Muscle layer of colon (tissue), 2 donors: ENCODE measurements around the gene C10orf90.

ENCODE experiments used
- H3K27ac ChIP-seq: one replicate; pipeline ENCODE4 v1.7.0; 2013; ENCODE audit warnings: low read depth, mild to moderate bottlenecking, low read length, moderate library complexity
- H3K27me3 ChIP-seq, 2 donors: one replicate each; pipeline ENCODE4 v1.7.0; 2013; ENCODE audit warnings: low read length in 2 of 2, mild to moderate bottlenecking in 2 of 2; ENCODE audit not compliant: insufficient read depth in 2 of 2, control insufficient read depth in 1 of 2
- H3K36me3 ChIP-seq: one replicate; pipeline ENCODE4 v1.7.0; 2013; ENCODE audit warnings: mild to moderate bottlenecking, low read length; ENCODE audit not compliant: insufficient read depth
- H3K4me1 ChIP-seq: one replicate; pipeline ENCODE4 v1.7.0; 2013; ENCODE audit warnings: mild to moderate bottlenecking, low read length; ENCODE audit not compliant: insufficient read depth
- H3K4me3 ChIP-seq, 2 donors: one replicate each; pipeline ENCODE4 v1.7.0; 2013; ENCODE audit warnings: low read length in 2 of 2, low read depth in 1 of 2, mild to moderate bottlenecking in 1 of 2, moderate library complexity in 1 of 2
- H3K9ac ChIP-seq: one replicate; pipeline ENCODE4 v1.7.0; 2013; ENCODE audit warnings: low read length
- H3K9me3 ChIP-seq: one replicate; pipeline ENCODE4 v1.7.0; 2013; ENCODE audit warnings: mild to moderate bottlenecking, low read length
- donor health status: abdominal sarcoma.
- donor health status: Adenocarcinoma of cecum.

The C10orf90 gene

DNA sequence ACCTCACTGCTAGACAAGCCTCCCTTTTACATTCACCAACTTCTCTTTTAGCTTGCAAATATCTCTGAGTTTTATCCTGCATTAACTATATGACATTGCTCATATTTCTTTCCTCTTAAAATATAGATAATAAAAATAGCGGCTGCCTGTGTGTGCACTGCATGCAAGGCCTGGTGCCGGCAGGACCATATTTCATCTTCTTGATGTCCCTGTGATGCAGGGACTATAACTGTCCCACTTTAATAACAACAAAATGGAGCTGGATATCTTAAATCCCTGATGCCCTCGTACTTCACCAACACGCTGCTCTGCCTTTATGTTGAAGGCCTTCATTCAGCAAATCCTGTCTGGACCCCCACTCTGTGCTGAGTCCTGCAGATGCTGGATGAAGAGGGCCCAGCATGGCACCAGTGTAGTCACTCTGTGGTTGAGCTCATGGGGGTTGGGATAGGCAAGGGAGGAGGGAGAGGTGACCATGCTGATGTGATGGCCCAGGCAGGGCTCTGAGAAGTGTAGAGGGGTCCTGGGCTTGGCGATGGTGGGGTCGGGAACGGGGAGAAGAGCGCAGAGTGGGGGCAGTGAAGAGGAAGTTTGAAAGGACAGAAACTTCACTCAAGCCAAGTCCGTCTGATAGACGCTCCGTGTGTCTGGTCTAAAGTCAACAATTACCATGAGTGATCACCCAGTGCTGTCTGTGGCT lies 40.4 kb downstream of the C10orf90 start:
- H3K36me3 ChIP-seq: no peaks in the 10 kb centered on the region
- no peaks in the 10 kb centered on the region for H3K27me3 ChIP-seq
- no peak overlapping the region for H3K4me3 ChIP-seq
- H3K9ac ChIP-seq: no peak overlapping the region
- no peaks in the 10 kb centered on the region for H3K4me1 ChIP-seq
- no peaks in the 10 kb centered on the region for H3K9me3 ChIP-seq
- no peak overlapping the region for H3K27ac ChIP-seq

DNA sequence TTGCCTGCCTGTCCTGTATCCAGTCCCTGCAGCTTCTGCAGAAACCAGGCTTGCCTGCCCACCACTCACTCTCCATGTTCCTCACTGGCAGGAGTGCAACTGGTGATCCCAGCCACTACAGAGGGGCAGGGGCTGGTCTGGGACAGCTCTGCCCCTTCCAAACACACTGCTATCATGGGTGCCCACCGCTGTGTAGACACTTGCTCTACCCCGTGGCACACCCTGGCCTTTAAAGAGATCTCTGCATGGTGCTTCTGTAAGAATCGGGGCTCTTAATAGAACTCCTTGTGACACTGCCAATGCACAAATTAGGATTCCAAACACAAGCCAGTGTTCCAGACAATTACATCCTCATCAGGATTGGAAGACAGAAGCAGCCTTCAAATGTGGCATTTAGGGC lies 41.7 kb downstream of the C10orf90 start:
- Histone ChIP-seq H3K4me1 (no peaks in the 10 kb centered on the region), H3K9me3 (no peaks in the 10 kb centered on the region), H3K27me3 (no peaks in the 10 kb centered on the region), H3K4me3 (no peak overlapping the region), H3K27ac (no peak overlapping the region), H3K36me3 (no peaks in the 10 kb centered on the region), H3K9ac (no peak overlapping the region)

DNA sequence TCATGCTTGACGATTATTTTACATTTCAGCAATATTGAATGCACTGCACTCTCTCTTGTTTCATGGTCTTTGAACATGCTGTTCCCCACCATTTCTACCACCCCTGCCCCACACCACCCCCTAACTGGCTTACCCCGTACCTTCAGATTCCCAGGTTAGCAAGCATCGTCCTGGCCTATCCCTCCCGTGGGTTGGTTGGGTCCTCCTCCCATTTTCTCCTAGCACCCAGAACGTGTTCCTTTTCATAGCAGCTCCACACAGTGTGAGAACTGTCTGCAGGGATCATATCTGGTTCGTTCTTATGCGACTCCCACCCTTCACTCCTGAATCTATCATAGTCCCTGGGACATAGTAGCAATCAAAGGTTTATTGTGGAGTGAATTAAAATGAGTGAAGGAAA lies 48.6 kb downstream of the C10orf90 start:
- Histone ChIP-seq H3K36me3 (no peaks in the 10 kb centered on the region), H3K27me3 (no peaks in the 10 kb centered on the region), H3K9me3 (no peaks in the 10 kb centered on the region), H3K4me3 (no peak overlapping the region), H3K4me1 (no peaks in the 10 kb centered on the region), H3K27ac (no peak overlapping the region), H3K9ac (no peak overlapping the region)

DNA sequence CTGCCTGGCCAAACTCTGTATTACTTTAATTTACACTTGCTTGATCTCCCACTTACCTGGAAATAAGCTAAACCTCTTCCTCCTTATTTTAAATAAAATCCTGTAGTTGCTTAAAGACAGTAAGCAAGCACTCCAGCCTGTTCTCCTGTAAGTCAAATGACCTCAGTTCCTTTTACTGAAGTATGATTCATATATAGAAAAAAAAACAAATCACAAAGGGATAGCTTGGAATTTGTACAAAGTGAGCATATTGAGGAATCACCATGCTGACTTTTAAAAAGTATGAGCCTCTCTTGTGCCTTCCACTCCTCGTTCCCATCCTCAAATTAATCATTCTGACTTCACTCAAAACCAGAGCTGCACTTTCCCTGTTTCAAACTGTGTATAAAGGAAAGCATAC lies 52.0 kb downstream of the C10orf90 start:
- Histone ChIP-seq H3K4me3 (no peak overlapping the region), H3K9ac (no peak overlapping the region), H3K9me3 (no peaks in the 10 kb centered on the region), H3K27me3 (no peaks in the 10 kb centered on the region), H3K36me3 (no peaks in the 10 kb centered on the region), H3K4me1 (no peaks in the 10 kb centered on the region), H3K27ac (no peak overlapping the region)

DNA sequence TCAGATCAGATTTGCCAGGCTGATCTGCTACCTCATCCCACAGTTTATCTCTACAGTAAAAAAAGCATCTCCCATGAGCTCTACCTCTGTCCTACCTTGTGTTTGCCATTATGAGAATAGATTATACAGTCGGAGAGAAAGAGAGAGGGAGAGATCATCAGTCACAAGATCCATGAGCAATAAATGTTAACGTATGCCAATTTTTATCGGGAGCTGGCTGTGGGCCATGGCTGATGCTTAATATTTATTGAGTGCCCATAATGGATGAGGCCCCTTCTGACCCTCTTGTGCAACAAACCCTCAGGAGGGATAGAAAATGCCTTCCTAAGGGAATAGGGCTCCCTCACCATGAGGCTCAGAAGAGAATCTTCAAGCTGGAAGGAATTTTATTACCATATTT lies 52.8 kb downstream of the C10orf90 start:
- Histone ChIP-seq H3K4me1 (no peaks in the 10 kb centered on the region), H3K9ac (no peak overlapping the region), H3K9me3 (no peaks in the 10 kb centered on the region), H3K36me3 (no peaks in the 10 kb centered on the region), H3K27me3 (no peaks in the 10 kb centered on the region), H3K27ac (no peak overlapping the region), H3K4me3 (no peak overlapping the region)

DNA sequence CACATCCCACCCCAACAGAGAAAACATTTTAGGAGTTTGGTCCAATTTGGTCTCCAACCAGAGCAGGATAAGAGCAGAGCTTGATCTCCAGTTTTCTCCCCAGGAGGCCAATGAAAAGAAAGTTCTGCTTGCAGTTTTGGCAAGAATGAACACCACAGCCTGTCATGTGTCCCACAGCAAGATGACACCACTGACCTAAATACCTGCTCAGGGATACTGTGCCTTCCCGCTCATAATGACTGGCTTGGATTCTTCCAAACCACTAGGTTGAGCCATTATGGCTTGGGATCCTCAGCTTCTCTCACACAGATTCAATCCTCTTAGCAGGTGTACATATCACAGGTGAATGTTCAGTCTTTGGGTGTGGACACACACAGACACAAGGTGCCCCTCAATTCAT lies 53.3 kb downstream of the C10orf90 start:
- Histone ChIP-seq H3K9me3 (no peaks in the 10 kb centered on the region), H3K4me1 (no peaks in the 10 kb centered on the region), H3K9ac (no peak overlapping the region), H3K27me3 (no peaks in the 10 kb centered on the region), H3K36me3 (no peaks in the 10 kb centered on the region), H3K27ac (no peak overlapping the region), H3K4me3 (no peak overlapping the region)

DNA sequence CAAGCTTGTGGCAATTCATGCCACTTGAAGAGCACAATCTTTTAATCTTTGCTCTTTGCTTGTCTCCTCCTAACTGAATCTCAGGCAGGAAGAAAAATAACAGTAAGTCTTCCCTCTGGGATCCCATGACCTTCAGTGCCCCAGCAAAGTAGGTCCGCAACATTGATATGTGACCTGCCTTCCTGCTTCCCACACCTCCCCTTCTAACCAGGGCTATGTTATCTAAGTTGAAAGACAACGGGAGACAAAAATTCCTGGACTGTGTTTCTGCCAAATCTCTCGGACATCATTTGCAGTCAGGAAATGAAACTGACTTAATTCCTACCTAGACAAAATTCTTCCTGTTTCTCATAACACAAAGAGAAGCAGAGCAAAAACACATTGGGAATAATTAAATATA lies 53.8 kb downstream of the C10orf90 start:
- Histone ChIP-seq H3K27ac (no peak overlapping the region), H3K4me3 (no peak overlapping the region), H3K9me3 (no peaks in the 10 kb centered on the region), H3K4me1 (no peaks in the 10 kb centered on the region), H3K36me3 (no peaks in the 10 kb centered on the region), H3K9ac (no peak overlapping the region), H3K27me3 (no peaks in the 10 kb centered on the region)

DNA sequence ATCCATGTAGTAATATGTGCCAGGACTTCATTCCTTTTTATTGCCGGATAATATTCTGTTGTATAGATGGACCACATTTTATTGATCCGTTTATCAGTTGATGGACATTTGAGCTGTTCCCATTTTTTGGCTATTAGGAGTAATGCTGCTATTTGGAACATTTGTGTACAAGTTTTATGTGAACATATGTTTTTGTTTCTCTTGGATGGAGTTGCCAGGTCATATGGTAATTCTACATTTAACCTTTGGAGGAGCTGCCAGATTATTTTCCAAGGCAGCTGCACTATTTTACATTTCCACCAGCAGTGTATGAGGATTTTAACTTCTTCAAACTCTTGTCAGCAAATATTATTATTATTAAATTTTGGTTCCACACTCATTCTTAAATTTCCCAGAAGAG lies 59.2 kb downstream of the C10orf90 start:
- no peaks in the 10 kb centered on the region for H3K36me3 ChIP-seq
- no peaks in the 10 kb centered on the region for H3K4me1 ChIP-seq
- H3K27me3 ChIP-seq: no peaks in the 10 kb centered on the region
- no peaks in the 10 kb centered on the region for H3K9me3 ChIP-seq
- H3K9ac ChIP-seq: no peak overlapping the region
- no peak overlapping the region for H3K27ac ChIP-seq
- H3K4me3 ChIP-seq: no peak overlapping the region

DNA sequence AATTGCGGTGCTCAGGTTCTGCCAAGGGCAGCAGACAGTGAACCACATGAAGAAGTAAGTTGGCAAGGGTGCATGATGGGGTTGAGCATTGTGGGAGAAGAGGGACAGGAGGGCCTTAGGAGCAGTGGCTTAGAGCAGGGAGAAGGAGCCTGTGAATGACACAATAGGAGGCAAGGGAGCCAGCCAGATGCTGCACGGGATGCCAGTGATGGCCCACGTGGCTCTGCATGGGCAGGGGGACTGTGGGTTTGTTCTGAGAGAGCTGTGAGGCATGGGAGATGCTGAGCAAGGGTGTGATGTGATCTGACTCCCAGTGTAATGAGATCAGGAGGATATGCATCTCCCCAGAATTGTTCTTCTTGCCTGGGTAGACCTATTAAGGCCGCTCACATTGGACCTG lies 60.9 kb downstream of the C10orf90 start:
- Histone ChIP-seq H3K27me3 (no peaks in the 10 kb centered on the region), H3K9ac (no peak overlapping the region), H3K9me3 (no peaks in the 10 kb centered on the region), H3K36me3 (no peaks in the 10 kb centered on the region), H3K4me1 (no peaks in the 10 kb centered on the region), H3K27ac (no peak overlapping the region), H3K4me3 (no peak overlapping the region)

DNA sequence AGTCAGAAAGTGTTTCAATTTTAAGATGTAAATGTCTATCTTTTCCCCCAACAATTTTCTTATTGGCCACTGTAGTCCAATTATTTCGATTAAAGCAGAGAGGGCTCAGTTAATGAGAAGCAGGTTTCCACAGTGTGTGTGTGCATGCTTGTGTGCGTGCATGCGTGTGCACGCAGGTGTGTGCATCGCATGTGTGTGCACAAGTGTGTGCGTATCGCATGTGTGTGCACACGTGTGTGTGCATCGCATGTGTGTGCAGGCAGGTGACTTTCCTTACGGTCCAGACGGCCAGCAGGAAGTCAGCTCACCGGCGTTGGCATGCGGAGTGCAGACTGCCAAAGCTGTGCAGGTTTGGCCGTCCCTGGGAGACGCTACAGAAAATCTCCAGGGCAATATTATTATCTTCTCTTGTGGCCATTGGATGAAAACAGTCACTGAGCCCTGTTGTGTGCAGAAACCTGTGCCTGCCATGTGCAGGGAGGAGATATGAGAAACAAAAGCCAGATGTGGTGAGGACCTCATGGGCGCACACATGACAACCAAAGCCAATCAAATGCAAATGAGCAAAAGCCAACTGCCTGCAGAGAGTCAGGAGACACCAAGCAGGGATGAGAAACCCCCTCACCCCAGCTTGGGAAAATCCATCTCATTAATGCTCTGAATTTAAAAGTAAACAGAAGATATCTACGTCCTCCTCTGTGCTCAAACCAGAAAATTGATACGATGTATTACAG lies 70.4 kb downstream of the C10orf90 start:
- Histone ChIP-seq H3K9me3 (no peaks in the 10 kb centered on the region), H3K9ac (no peak overlapping the region), H3K27ac (no peak overlapping the region), H3K4me1 (no peaks in the 10 kb centered on the region), H3K4me3 (no peak overlapping the region), H3K36me3 (no peaks in the 10 kb centered on the region), H3K27me3 (no peaks in the 10 kb centered on the region)

DNA sequence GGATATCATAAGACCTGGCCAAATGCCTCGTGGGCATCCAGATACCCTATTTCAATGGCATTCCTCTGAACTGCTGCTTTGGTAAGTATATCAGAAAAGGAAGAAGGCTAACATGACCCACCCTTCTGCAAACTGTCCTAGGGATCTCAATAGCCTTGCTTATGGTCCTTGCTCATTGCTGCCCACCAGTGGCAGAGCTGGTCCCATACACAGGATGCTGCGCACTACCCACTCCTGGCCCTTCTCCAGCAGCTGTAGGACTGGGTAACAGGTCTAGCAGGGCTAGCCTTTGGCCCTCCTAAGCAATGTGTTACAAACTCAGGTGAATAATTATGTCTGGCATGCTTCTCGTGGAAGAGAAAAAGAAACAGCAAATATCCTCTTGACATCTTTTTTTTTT lies 72.5 kb downstream of the C10orf90 start:
- no peaks in the 10 kb centered on the region for H3K36me3 ChIP-seq
- H3K27me3 ChIP-seq: no peaks in the 10 kb centered on the region
- H3K4me1 ChIP-seq: no peaks in the 10 kb centered on the region
- no peak overlapping the region for H3K27ac ChIP-seq
- no peak overlapping the region for H3K9ac ChIP-seq
- H3K4me3 ChIP-seq: no peak overlapping the region
- H3K9me3 ChIP-seq: no peaks in the 10 kb centered on the region

DNA sequence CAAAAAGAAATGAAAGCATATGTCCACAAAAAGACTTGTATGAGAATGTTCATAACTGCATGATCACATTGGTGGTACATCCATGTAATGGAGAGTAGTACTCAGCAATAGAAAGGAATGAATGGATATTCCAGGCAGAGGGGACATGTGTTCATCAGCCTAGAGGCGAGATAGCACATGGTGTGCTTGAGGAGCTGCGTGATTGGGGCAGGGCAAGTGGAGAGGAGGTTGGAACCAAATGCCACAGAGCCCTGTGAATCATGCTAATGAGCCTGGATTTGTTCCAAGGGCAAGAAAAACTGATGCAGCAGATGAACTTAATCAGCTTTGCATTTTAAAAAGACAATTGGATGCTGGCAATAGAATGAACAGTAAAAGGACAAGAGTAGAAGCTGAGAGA lies 73.3 kb downstream of the C10orf90 start:
- H3K4me3 ChIP-seq: no peak overlapping the region
- H3K36me3 ChIP-seq: no peaks in the 10 kb centered on the region
- no peaks in the 10 kb centered on the region for H3K4me1 ChIP-seq
- H3K9me3 ChIP-seq: no peaks in the 10 kb centered on the region
- no peak overlapping the region for H3K27ac ChIP-seq
- no peaks in the 10 kb centered on the region for H3K27me3 ChIP-seq
- no peak overlapping the region for H3K9ac ChIP-seq
